Activated T-helper 1 cell treated with Interleukin-2 at 50 U/mL for 16 hours (primary cell): ENCODE data around the gene ADGRF3.
"Not testable (repeated sequence)": the region's sequence is repeated elsewhere in the genome, so short reads cannot be mapped to it uniquely, and the experiment has no call there.

Experiments
- DNase-seq: peaks from one replicate; pipeline ENCODE4 v3.0.0-alpha.2; 2020; ENCODE audit warnings: low read depth

Gene ADGRF3

DNA sequence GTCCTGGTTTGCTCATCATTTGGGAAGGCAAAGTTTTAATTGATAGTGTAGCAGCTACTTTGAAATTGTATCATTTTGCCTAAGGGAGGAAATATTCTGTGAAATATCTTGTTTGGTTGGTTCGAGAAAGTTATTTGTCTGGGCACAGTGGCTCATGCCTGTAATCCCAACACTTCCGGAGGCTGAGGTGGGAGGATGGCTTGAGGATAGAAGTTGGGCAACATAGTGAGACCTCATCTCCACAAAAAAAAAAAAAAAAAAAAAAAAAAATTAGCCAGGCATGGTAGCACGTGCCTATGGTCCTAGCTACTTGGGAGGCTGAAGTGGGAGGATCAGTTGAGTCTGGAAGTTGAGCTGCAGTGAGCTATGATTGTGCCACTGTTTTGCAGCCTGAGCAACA lies 3.1 kb upstream of the ADGRF3 start:
- DNase-seq, result no peak

DNA sequence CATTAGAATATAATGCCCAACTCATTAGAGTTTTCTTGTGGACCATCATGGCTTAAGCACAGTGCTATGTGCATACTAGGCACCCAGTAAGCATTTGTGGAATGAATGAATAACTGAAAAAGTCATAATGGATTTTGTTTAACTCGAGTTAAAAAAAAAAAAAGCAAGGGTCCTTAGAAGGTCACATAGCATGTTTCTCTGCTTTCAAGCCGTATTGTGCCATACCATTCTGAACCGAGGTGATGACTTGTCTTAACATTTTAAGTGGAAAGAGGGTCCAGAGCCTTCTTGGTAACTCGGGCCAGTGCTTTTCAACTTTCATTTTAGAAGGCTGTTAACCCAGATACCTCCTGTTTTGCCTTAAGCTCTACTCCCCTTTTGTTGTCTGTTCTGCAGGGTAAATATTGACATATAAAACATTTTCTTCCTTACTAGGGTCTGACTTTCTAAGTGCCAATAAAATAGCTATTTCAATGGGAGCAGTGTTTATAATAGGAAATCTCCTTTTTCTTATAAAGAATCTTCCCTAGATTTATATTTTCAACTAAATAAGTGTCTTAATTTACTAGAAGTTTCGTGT lies 787 bp upstream of the ADGRF3 start:
- DNase-seq, result no peak

DNA sequence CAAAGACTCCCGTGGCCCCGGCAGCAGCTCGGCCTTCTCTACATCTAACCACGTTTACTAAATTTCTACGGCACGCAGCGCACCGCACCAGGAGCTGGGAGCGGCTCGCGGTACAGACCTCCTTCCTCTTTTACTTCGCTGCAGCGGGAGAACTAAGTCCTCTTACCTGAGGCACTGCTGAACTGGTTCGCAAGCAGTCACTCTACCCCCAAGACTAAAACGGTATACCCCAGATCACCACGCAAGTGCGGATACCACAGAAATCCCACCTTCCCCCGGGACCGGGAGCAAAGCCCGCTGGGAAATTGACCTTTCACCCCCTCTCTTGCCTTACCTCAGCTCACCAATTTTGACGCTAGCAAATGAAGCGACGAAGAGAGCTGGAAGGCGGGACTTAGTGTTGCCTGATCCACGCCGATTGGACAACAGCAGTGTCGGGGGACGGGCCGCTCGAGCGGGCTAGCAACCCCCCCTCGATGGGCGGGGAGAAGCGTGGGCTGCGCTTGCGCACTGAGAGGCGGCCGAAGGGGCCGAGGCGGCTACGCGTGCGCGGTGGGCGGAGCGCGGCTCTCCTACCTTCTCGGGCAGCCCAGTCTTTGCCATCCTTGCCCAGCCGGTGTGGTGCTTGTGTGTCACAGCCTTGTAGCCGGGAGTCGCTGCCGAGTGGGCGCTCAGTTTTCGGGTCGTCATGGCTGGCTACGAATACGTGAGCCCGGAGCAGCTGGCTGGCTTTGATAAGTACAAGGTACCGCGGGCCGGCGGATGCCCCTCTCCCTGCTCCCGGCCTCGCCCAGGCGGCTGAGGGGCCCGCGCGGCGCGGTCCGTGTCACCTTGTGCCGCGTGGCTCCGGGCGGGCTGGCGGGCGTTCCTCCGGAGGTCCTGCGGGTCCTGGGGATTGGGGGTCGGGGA lies 790 bp downstream of the ADGRF3 start, which contains the start of gene SELENOI:
TSS of gene SELENOI (plus strand) at position 599 of the 909 bp plus-strand sequence. CDS start at position 689, 90 bp downstream.
- DNase-seq, result peak; percentile 100

DNA sequence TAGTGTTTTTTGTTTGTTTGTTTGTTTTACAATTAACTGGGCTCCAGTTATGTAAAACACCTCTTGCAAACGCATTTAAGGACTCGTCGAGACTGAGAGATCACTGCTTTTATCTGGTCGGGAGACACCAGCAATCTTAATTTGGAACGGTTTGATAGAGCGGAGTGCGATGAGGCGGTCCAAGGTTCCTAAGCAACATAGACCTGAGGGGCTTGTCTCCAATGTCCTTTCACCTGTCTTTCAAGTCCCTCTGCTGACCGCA lies 1.4 kb downstream of the ADGRF3 start:
- DNase-seq, result no peak

DNA sequence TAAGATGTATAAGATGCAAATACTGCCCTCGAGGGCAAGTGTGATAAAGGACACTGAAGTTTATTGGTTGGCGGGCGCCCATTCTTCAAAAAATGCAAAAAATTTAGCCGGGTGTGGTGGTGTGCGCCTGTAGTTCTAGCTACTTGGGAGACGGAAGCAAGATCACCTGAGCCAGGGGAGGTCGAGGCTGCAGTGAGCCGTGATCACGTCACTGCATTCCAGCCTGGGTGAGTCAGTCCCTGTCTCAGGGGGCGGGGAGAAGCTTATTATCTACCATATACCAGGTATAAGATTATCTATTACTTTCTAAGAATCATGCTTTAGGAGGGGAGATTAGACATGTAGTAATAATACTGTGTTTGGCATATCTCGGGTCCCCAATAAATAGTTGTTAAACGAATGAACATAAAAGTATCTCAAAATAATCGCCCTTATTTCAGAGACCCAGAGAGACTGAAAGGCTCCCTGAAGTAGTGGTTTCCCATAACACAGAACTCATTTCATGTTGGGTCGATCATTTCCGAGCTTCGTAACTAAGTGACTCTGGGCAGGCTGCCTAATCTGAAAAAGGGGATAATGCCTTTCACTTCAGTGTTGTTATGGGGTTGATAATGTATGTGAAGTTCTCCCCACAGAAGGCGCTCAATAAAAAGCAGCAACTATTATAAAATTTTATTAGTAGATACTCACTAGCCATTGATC lies 1.9 kb downstream of the ADGRF3 start:
- DNase-seq, result no peak

DNA sequence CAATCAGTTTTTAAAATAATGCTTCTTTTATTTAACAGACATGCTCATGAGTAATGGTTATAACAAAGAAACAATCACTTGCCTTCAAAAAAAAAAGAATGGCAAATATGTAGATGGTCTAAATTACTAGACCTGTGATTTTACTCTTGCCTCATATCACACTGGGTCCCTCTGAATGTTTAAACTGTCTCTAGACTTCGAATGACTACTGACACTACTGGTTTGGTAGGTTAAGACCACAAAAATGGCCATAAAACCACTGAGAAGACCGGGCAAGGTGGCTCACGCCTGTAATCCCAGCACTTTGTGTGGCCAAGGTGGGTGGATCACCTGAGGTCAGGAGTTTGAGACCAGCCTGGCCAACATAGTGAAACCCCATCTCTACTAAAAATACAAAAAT lies 5.8 kb downstream of the ADGRF3 start:
- no peak for DNase-seq

DNA sequence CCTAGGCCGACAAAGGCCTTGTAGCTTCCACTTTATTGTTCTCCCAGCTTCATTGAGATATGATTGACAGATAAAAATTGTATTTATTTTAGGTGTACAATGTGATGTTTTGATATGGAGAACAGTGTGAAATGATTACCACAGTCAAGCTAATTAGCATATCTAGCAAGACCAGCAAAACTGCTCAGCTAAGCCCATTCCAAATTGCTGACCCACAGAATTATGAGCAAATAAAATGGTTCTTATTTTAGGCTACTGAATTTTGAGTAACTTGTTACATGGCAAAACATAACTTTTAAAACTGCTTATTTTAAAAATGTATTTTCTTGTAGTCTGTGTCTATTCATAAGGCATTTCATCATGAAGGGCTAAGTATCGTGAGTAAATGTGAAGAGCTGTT lies 9.3 kb downstream of the ADGRF3 start:
- no peak for DNase-seq

DNA sequence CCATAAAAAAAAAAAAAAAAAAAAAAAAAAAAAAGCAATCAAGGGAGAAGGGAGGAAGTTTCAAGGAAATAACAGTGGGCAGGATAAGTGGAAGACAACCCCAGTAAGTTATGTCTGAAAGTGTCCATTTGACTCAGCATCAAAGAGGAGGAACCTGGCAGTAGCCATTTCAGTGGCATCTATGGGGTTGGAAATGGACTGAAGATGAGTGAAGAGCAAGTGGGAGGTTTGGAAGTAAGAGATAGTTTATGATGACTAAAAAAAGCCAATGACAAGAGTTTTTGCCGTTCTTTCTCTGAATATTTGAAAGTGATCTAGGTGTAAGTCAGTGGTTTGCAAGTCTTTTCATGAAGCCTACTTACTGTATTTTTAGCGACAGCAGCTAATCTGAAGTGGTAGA lies 9.9 kb downstream of the ADGRF3 start:
- DNase-seq, result no peak

DNA sequence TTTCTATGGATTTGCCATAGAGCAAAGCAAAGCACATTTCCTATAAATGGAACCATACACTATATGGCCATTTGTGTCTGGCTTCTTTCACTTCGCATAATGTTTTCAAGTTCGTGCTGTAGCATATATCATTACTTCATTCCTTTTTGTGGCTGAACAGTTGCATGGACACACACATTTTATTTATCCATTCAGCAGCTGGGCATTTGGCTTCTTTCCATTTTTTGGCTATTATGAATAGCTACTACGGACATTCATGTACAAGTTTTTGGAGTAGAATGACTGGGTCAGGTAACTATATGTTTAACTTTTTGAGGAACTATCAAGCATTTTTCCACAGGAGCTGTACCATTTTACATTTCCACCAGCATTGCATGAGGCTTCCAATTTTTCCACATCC lies 11.4 kb downstream of the ADGRF3 start:
- no peak for DNase-seq

DNA sequence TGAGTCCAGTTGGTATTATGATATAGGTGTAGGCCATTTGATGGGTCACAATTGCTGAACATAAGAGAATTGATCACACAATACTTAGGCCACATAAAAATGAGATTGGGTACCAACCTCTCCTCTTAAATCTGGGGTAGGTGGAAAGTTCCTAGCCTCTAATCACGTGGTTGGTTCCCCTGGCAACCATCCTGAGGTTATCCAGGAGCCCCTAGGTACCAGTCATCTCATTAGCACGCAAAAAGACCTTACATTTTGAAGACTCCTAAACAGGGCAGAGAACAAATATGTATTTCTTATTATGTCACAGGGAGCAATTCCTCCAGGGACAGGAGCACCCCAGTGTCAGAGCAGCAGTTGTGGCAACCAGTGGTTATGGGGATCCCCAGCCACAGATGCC lies 13.3 kb downstream of the ADGRF3 start:
- DNase-seq, result no peak

DNA sequence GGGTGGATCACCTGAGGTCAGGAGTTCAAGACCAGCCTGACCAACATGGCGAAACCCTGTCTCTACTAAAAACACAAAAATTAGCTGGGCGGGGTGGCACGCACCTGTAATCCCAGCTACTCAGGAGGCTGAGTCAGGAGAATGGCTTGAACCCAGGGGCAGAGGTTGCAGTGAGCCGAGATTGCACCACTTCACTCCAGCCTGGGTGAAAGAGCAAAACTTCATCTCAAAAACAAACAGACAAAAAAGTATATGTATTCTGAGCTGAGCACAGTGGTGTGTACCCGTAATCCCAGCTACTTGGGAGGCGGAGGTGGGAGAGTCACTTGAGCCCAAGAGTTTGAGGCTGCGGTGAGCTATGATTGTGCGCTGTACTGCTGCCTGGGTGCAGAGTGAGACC lies 15.3 kb downstream of the ADGRF3 start:
- not testable (repeated sequence) for DNase-seq

DNA sequence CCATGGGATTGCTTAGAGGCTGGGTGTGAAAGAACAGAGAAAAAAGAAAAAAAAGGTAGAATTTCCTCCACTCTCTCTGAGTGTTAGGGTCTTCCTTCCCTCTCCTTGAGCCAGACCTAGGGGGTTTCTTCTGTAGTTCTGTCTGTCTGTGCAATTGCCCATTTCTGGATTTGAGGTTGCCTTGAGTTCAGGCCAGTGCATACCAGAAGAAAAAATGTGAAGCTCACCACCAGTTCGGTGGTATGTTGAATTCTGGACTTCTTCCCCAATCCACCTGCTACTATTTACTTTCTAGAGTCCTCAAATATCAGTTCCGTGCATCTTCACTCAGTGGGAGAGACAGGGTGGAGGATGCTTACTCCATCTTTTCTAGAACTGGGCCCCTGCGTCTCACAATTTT lies 16.0 kb downstream of the ADGRF3 start:
- no peak for DNase-seq

DNA sequence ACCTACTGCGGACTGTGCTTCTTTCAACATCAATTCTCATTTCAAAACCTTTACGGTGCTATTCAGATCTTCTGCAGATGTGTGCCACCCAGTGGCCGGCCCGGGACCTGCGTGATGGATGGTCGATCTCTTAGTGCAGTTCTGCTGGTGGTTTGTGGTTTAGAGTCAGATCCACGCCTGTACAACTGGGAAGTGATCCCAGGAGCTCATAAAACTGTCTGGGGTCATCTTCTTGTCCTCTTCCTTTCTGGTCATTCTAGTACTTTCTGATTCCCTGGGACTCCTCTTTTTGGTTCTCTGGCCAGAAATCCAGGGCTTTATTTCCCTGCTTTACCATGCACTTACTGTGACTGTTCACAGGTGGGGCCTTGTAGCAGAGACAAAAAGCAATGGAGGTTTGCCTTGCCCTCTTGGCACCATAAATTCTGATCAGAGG lies 16.5 kb downstream of the ADGRF3 start:
- peak; percentile 64 for DNase-seq

DNA sequence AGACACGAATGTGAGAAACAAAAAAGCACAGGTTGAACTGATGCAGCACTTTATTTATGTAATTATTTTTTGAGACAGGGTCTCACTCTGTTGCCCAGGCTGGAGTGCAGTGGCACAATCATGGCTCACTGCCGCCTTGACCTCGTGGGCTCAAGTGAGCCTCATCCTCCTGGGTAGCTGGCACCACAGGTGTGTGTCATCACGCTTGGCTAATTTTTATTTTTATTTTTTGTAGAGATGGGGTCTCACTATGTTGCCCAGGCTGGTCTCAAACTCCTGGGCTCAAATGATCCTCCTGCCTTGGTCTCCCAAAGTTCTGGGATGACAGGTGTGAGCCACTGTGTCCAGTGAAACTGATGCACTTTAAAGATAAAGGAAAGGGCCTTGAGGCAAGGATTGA lies 17.5 kb downstream of the ADGRF3 start:
- not testable (repeated sequence) for DNase-seq

DNA sequence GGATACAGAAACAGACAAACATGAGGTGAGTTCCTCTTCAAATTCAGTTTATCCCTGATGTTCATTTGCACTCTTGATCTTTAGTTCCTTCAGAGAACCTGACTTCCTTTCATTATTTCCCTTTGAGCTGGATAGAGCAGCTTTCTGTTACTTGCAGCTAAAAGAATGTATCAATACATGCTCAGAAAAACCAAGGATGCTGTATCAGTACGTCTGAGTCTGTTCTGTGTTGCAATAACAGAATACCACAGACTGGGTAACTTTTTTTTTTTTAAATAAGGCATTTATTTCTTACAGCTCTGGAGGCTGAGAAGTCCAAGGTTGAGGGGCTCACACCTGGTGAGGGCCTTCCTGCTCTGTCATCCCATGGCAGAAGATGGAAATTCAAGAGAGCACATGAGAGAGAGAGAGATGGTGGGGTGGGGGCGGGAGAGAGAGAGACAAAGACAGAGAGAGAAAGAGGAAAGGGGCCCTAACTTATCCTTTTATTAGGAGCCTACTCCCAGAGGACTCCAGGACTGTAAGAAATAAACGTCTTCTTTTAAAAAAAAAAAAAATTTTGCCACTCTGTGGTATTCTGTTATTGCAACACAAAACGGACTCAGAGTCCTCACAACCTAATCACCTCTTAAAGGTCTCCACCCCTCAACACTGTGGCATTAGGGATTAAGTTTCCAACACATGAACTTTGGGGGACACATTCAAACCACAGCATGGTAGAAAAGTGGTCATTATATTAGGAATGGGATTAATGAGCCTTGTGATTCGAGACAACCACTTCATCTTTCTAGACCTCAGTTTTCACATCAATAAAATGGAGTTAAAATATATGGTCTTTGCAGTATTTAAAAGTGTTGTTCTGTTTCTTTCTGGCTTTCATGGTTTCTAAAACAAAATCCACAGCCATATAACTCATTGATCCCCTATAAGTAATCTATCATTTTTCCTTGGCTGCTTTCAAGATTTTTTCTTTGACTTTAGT lies 19.0 kb downstream of the ADGRF3 start:
- no peak for DNase-seq

DNA sequence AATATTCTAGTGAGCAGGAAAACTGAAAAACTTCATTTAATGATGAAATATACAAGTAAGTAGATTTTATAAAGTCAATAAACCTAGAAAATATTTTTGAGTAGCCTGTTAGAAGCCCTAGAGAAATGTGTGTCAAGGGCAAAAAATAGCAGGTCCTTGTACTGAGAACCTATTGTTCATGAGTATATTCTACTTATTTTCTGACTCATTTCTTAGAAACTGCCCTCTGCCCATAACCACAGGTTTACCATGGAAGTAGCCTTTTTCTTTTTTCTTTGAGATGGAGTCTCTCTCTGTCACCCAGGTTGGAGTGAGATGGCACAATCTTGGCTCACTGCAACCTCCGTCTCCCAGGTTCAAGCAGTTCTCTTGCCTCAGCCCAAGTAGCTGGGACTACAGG lies 20.1 kb downstream of the ADGRF3 start:
- DNase-seq, result no peak

DNA sequence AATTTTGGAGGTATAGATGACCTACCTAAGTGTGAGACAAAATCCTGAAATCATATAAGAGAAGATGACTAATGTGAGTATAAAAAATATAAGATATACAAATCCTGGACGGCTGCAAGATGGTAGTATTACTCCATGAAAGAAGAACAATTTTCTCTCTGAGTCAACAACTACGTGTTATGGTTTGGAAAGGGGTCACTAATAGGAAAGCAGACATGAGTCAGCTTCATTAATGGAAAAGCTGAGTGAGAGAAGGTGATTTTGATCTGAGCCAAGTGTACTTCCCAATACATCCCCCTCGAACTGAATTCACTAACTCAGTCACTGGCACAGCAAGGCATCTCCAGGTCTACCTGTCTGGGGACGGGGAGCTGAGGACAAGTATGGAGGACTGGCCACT lies 20.7 kb downstream of the ADGRF3 start:
- no peak for DNase-seq

DNA sequence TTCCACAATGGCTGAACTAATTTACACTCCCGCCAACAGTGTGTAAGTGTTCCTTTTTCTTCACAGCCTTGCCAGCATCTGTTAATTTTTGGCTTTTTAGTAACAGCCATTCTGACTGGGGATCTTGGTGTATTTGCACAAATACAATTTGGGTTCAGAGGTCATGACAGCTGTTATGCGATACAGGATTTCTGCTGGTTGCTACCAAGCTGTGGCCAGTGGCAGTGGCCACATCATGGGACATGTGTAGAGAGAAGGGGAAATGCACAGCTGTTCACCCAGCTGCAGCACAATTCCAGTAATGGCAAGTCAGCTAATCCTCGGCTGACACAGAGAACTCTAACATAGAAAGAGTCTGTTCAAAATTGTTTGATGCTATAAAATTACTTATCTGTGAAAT lies 21.7 kb downstream of the ADGRF3 start:
- DNase-seq, result no peak

DNA sequence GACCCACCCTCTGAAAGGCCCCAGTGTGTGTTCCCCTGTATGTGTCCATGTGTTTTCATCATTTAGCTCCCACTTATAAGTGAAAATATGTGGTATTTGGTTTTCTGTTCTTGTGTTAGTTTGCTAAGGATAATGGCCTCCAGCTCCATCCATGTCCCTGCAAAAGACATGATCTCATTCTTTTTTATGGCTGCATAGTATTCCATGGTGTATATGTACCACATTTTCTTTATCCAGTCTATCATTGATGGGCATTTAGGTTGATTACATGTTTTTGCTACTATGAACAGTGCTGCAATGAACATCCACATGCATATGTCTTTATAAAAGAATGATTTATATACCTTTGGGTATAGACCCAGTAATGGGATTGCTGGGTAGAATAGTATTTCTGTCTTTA lies 22.1 kb downstream of the ADGRF3 start:
- not testable (repeated sequence) for DNase-seq

DNA sequence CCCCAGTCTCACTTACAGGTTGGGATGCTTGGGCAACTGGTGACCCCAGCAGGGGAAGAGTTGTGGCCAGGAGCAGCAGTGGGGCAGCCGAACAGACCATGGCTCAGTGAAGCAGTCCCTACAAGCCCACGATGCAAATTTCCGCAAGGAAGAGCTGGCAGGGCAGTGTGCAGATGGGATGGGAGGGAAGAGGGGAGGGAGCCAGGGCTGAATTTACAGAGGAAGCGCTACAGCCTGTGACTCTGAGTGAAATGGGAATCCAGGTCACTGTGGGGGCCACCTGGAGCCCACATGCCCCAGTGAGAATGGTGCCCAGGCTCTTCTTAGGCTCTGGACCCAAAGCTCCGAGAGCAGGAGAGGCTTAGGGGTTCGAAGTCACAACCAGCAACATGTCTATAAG lies 27.6 kb downstream of the ADGRF3 start:
- no peak for DNase-seq

DNA sequence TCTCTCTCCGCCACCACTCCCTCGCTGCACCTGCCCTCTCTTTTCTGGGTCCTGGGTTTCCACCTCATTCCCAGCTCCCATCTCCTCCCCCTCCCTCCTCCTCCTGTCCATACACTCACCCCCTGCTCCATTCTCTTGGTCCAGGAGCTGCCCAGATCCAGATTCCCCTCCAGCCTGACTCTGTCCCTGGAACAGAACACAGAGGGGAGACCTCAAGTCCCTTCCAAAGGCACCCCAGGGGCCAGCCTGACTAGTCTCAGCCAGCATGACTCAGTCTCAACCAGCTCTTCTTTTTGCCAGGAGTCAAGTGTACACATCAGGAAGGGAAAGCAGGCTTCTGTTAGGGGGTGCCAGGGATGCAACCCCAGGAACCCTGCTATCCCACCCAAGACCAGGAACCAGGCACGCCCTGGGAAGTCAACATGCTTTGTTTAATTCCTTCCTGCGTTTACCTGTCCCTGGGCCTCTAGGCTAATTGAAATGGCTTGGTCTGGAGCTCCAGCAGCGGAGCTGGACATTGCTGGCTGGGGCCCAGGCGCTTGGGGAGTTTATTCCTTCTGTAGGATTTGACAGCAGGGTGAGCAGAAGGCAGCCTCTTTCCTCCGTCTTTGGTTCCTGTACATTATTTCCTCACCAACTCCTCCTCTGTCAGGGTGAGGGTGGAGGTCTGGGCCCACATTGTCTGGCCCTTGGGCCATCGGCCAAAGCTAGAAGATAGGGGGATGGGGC lies 29.0 kb downstream of the ADGRF3 start:
- no peak for DNase-seq
